Activated CD4-positive, alpha-beta T cell treated with anti-CD3 and anti-CD28 coated beads, Interleukin-2, Interleukin-4, amounts not matched to agents 100 ng/mL and 50 ng/mL, durations not matched to agents 16 hours and 8 hours (primary cell): ENCODE results near the gene KLHDC7A.
A peak's percentile ranks its signal among the peaks of the same experiment; 100 is the strongest.

Experiments used
- DNase-seq: peaks from one replicate; pipeline ENCODE4 v3.0.0-alpha.2; 2020; ENCODE audit warnings: low spot score

KLHDC7A gene

DNA sequence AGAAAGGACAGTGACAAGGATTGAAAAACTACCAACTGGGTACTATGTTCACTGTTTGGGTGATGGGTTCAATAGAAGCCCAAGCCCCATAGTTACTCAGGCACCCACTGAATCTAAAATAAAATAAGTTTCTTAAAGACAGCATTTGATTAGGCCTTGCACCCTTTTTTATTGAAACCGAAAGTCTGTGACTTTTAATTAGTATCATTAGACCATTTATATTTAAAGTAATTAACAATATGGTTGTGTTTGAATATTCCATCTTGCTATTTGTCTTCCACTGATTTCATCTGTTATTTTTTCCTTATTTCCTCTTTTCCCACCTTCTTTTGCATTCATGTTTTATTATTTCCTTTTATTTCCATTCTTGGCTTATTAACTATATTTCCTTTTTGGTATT is 27.4 kb downstream of the KLHDC7A start:
- DNase-seq, result no peak

DNA sequence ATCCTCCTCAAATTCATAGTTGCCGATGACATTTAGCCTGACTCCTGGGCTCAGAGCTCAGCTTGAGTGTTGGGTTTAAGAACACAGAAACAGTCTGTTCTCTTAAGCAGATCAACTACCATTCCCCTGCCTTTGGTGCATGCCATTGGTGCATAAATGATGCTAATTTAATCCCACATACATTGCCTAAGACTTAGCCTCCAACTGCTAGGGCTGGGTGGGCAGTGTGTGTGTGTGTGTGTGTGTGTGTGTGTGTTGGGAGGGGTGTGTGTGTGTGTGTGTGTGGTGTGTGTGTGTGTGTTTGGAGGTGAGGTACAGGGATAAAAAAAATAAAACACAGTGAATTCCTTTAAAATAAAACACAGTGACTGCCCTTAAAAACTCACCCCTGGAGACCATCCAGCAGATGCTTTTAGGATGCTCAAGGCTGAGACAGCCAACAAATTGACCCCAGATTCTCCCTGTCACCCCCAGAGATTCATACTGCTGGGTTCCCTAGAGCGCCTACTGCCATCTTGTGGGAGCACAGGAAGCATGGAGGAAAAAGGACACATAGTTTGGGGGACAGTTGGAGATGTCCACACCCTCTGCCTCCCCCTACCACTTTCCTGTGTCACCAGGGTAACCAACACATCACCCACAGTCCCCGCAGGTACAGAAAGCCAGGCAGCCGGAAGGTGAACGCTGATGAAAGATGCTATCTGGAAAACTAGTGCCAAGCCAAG is 30.6 kb downstream of the KLHDC7A start:
- no peak for DNase-seq

DNA sequence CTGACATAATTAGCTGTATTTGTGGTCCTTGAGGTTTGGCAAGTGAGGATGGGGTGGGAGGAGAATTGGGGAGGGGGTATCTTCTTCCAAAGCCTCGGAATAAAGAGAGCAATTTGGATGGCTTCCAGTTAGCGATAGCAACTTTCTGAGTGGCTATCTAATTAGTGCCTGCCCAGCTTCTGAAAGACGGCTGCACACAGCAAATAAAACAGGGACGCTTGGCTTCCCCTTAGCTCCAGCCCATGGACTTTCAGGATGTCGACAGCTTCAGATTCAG is 31.1 kb downstream of the KLHDC7A start:
- DNase-seq, result no peak

DNA sequence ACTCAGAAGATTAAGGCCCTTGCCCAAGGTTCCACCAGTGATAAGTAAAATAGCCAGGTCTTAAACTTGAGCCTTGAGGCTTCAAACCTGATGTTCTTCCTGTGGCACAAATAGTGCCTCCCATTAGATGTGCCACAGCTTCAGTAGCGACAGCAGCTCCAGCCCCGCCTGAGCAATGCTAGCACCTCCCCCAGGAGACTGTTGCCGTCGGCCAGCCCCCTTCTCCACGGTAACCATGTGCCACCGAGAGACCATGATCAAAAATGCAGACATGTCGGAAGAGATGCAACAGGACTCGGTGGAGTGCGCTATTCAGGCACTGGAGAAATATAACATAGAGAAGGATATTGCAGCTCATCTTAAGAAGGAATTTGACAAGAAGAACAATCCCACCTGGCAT is 32.2 kb downstream of the KLHDC7A start:
- DNase-seq, result no peak

DNA sequence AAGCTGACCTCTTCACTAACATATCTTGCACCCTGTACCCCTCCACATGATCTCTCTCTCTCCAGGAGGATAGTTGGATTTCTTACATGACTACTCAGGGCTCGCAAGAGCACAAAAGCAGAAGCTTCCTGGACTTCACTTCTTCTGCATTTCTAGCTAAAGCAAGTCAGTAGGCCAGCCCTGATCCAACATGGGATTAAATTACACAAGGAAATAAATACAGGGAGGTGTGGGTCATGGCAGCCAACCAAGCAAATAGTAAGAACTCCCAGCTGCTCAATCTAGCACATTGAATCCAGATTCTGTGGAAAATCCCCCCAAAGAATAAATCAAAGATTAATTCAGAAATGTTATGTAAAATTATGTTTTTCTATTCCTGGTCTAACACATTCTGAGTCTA is 33.3 kb downstream of the KLHDC7A start:
- no peak for DNase-seq

DNA sequence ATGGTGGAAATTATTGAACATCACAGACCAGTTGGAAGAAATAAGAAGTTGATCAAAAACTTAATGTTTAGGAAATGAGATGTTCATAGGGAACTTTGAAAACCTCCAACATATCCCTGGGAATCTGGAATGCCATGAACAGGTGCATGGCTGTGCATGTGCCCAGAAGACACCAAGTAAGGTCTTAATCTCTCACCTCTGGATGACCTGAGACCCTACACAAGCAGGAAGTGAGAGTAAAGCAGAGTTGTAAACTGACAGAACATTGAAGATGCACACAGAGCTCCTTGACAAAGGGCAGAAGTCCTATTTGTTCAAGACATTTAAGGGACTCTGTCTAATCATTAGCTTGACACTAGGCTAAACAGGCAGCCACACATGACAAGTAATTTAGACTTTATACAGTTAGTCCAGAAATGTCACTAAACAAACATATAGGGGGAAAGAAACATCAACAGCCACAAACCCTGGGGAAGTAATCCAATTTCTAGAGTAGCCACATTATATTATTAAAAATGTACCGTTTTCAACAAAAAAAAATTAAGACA is 34.5 kb downstream of the KLHDC7A start:
- DNase-seq, result no peak

DNA sequence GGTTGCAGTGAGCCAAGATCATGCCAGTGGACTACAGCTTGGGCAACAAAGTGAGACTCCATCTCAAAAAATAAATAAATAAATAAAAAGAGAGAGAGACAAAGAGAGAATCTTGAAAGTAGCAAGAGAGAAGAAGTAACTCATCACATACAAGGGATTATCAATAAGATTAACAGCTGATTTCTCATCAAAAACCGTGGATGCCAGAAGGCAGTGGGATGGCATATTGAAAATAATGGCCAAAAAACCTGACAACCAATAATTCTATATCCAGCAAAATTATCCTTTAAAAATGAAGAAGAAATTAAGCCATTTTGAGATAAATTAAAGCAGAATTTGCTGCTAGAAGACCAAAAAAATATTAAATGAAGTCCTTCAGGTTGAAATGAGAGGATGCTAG is 35.7 kb downstream of the KLHDC7A start:
- DNase-seq, result no peak

DNA sequence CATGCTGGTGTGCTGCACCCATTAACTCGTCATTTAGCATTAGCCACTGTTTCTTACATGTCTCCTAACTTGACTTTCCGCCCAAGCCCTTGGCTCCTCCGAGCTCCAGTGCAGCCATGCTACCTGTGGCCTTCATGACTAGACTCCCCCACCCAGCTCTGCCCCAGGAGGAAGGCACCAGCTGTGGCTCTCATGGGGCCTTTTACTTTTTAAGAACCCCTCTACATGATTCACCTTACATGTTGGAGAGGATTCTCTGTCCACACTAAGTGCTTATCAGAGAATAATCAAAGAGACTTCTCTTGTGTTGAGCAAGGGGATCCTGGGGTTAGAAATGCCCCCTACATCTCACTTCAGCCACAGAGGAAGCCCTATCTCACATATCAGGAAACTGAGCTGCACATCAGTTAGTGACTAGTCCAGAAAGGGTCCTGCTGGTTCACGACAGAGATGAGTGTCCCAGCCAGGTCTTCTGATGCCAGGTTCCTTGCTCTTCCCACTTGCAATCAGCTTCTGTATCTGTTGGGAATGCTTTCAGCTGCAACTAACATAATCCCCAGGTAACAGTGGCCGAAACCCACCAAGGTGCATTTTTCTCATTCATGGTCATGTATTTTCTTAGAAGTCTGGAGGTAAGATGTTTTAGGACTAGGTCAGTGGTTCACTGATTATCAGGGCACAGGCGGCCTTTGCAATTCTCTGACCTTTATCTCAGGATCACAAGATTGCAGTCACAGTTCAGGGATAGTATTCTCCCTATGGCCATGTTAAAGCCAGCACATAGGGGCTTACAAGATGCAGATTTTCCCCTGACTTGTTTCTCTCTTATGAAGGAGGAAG is 45.9 kb downstream of the KLHDC7A start:
- DNase-seq, result no peak

DNA sequence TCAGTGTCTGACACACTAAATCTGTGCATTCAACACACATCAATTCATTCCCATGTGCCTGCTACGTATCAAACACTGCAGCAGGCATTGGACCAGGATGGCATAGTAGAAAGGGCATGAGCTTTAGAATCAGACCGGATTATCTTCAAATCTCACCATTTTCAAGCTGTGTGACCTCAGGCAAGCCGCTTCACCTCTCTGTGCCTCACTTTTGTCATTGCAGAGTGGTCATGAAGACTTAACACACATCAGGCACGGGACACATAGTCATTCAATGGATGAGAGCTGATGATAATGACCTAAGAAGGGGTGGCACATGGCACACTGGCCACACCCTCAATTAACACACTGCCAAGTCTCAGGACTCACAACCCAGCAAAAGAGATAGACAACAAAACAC is 46.8 kb downstream of the KLHDC7A start:
- no peak for DNase-seq

DNA sequence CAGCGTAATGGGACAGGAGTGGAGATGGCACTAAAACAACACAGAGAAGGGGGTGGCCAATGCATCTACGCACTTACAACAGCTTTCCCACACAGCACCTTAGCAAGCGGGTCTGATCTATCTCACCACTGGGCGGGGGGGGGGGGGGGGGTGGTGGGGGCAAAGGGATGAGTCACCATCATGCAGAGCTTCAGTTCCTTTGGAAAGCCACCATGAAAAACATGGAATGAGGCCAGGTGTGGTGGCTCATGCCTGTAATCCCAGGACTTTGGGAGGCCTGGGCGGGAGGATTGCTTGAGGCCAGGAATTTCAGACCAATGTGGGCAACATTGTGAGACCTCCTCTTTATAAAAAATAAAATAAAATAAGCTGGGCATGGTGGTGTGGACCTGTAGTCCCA is 47.2 kb downstream of the KLHDC7A start:
- no peak for DNase-seq

DNA sequence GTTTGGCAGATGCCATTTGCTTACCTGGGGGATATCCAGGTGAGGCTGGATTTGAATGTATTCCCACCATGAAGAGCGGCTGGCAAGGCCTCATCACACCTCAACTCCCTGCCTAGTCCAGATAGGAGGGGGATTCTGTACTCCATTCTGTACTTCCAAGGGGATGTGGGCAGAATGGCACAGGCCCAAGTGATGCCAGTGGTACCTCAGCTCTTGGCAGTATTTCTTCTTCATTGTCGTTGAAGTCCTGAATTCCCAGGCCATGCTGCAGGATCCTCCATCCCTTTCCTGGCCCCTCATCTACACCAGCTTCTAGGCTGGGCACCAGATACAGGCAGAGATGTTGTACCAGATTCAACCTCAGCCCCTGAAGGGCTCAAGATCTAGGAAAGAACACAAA is 47.9 kb downstream of the KLHDC7A start:
- no peak for DNase-seq

DNA sequence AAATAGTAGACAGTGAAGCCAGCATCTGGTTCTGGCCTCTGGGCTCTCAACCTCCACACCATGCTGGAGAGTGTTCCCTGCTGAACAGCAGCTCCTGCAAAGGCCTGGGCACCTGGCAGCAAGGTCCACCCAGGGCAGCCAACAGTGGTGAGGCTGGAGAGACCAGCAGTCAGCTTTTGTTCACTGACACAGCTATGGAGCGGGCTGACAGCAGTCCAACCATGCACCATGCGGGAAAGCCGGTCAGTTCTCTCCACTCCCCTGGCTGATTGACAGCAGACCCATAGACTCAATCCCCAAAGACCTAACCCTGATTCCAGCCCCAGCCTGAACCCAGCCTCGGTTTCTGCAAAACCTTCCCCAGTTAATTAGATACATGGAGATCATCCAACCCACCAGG is 49.0 kb downstream of the KLHDC7A start:
- DNase-seq, result no peak

DNA sequence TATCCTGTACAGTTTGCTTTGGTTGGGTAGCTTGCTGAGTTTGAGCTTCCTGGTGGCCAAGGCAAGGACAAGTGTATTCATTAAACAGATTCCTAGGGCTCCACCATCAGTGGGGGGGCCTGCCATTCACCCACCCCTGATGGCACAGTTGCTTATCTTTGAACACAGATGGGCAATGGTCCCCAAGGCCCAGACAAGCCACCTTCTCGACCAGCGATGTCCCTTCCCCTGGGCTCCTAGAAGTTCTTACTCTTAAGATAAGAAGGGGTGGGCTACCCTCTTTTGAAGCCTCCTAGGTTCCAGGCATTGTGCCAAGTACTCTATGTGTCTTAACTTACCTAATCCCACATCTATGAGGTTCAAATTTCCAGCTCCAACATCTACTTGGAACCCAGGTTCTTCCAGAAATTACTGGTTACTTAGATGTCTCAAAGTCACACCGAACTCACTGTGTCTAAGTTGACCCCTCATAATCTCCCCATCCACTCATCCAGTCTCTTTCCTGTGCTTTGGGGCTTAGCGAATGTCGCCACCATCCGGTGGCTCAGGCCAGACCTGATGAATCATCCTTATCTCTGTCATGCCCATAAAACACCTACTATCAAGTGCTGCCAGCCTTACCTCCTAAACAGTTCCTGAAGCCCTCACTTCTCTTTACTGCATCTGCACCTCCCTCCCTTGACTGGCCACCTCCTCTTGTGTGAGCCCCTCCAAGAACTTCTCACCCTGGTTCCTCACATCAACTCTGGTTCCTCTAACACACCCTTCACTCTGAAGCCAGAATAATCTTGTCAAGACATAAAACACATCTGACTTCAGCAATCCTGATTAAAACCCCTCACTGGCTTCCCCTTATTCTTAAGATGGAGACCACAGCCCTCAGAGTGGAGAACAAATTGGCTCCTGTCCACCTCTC is 50.1 kb downstream of the KLHDC7A start:
- DNase-seq, result peak; percentile 4

DNA sequence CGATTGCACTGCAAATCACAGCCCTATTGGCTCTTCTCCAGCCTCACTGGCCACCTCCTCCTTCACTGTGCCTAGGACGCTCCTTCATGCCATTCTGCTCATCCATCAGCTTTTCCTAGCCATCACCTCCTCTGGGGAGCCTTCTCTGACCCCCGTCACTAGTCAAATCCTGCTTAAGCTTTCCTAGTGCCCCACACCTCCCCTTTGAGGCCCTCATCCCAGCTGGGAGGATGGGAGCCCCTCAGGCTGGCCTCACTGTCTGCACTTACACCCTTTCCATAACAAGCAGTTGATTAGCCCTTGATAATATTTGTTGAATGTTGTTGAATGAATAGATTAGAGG is 50.7 kb downstream of the KLHDC7A start:
- DNase-seq, result no peak

DNA sequence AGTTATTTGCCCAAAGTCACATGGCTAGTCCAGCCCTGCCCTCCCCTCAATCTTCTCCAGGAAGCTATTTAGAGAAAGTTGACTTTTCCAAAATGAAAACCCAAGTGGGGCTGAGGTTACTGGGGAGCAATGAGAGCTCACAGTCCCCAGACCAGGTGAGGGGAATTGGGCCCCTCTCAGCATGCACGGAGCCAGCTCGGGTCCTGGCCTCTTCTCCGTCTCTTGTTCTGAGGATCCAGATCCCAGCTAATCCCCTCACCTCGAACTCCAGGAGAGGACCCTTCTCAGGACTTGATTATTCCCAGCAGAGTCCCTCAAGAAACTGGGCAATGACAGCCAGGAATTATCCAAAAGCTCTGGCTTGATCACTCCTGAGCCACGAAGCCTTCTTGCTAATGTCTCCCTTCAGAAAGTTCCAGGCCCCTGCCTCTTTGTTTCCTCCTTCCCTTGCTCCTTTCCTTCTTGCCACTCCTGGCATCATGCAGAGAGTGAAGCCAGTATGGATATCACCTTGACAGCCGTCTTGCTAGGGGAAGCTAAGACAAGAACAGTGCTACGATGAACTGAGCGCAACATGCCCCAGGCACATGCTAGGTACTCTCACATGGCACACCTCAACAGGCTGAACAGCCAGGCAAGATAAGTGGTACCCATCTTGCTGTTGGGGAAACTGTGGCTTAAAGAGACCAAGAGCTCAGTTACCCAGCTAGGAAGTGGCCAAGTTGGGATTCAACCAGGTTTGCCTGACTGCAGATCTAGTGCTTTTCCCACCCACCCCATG is 51.9 kb downstream of the KLHDC7A start:
- DNase-seq, result no peak

DNA sequence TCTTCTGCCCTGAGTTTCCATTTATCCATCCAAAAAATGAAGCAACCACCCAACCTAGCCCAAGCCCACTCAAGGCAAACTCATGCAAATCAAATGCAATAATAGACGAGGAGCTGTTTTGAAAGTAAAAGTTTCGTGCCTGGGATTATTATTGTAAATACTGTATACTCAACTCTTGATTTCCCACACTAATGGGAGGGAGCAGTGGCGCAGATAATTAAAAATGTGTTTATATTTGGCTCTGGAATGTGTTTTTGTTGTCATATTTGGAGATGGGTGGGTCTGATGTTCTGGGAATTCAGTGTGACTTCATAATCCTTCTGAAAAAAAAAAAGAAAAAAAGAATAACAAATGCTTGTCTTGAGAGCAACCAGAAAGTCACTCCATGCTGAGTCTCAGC is 52.5 kb downstream of the KLHDC7A start:
- DNase-seq, result no peak

DNA sequence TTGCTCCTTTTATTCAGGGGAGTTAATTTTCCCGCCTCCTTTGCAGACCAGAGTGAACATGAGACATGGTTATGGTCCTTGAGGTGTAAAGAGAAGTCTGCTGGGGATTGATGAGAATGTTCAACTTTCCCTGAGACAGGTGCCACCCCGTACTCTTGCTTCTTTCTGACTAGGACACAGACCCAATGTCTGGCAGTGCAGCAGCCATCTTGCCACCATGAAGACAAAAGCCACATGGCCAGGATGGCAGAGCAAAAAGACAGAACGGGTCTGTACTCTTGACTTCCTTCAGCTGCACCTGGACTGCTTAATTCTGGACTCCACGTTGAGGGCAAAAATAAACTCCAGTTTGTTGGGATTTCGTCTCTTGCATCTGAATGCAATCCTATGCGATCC is 54.1 kb downstream of the KLHDC7A start:
- DNase-seq, result no peak
